Liver (tissue), 9 donors: ENCODE data around the gene FAM9B. TPM values are rescaled to one million over a fixed set of nuclear protein-coding genes. Genes with fewer than 3 reads are reported as not detected.

ENCODE experiments used
- DNase-seq: peaks from one replicate; pipeline ENCODE4 v3.0.0-alpha.2; 2017; ENCODE audit warnings: low spot score
- H3K27ac ChIP-seq, 2 donors: one replicate each; pipeline ENCODE4 v1.7.0; 2013; ENCODE audit warnings: inconsistent platforms in 2 of 2, low read length in 2 of 2, control low read depth in 1 of 2, low read depth in 1 of 2, mild to moderate bottlenecking in 1 of 2
- H3K27me3 ChIP-seq, 4 donors: one replicate each; pipeline versions ENCODE4 v1.6.1 to v1.7.0; 2013; ENCODE audit warnings: low read length in 3 of 4, inconsistent platforms in 1 of 4, mild to moderate bottlenecking in 1 of 4, moderate library complexity in 1 of 4; ENCODE audit not compliant: control insufficient read depth in 4 of 4, insufficient read depth in 4 of 4
- H3K36me3 ChIP-seq, 4 donors: one replicate each; pipeline versions ENCODE4 v1.6.1 to v1.7.0; 2013; ENCODE audit warnings: low read length in 3 of 4, mild to moderate bottlenecking in 3 of 4, low read depth in 1 of 4, moderate library complexity in 1 of 4; ENCODE audit not compliant: control insufficient read depth in 4 of 4, insufficient read depth in 3 of 4
- H3K4me1 ChIP-seq, 4 donors: one replicate each; pipeline versions ENCODE4 v1.6.1 to v1.7.0; 2013; ENCODE audit warnings: low read length in 3 of 4, mild to moderate bottlenecking in 3 of 4, moderate library complexity in 1 of 4; ENCODE audit not compliant: control insufficient read depth in 4 of 4, insufficient read depth in 4 of 4
- H3K4me3 ChIP-seq, 3 donors: one replicate each; pipeline versions ENCODE4 v1.6.1 to v1.7.0; 2013; ENCODE audit warnings: low read length in 3 of 3, control low read depth in 1 of 3, low read depth in 1 of 3, mild to moderate bottlenecking in 1 of 3
- H3K9ac ChIP-seq, 2 donors: one replicate each; pipeline ENCODE4 v1.7.0; 2013; ENCODE audit warnings: low read length in 2 of 2, mild to moderate bottlenecking in 2 of 2, moderate library complexity in 2 of 2, control low read depth in 1 of 2, low read depth in 1 of 2
- H3K9me3 ChIP-seq, 4 donors: one replicate each; pipeline versions ENCODE4 v1.6.1 to v1.7.0; 2013; ENCODE audit warnings: low read length in 3 of 4; ENCODE audit not compliant: control insufficient read depth in 4 of 4
- ATF3 ChIP-seq: IDR thresholded peaks from 2 replicates; pipeline ENCODE4 v1.6.1; 2016; ENCODE audit warnings: antibody characterized with exemption
- CTCF ChIP-seq: fragments of 150-350 bp; IDR thresholded peaks from 2 replicates; pipeline ENCODE4 v1.5.1; 2017; ENCODE audit warnings: improper control_type of control experiment, low read depth, low read length; ENCODE audit not compliant: missing input control
- FOXA1 ChIP-seq: IDR thresholded peaks from 2 replicates; pipeline ENCODE4 v1.6.1; 2016; ENCODE audit warnings: antibody characterized with exemption
- GABPA ChIP-seq, 2 donors: IDR thresholded peaks in 1 of 2; conservative IDR thresholded peaks in 1 of 2; 2 replicates each; pipeline ENCODE4 v1.6.1; 2016; ENCODE audit warnings: antibody characterized with exemption in 2 of 2, mild to moderate bottlenecking in 1 of 2, moderate library complexity in 1 of 2
- HNF4A ChIP-seq, 2 donors: conservative IDR thresholded peaks; 2 replicates each; pipeline ENCODE4 v1.6.1; 2016; ENCODE audit warnings: antibody characterized with exemption in 2 of 2, mild to moderate bottlenecking in 2 of 2
- HNF4G ChIP-seq: IDR thresholded peaks from 2 replicates; pipeline ENCODE4 v1.6.1; 2016; ENCODE audit warnings: antibody characterized with exemption
- JUND ChIP-seq, 2 donors: IDR thresholded peaks; 2 replicates each; pipeline ENCODE4 v1.6.1; 2016; ENCODE audit warnings: antibody characterized with exemption in 2 of 2
- NR2F2 ChIP-seq: IDR thresholded peaks from 2 replicates; pipeline ENCODE4 v1.6.1; 2016; ENCODE audit warnings: antibody characterized with exemption
- RAD21 ChIP-seq, 2 donors: IDR thresholded peaks; 2 replicates each; pipeline ENCODE4 v1.6.1; 2016; ENCODE audit warnings: antibody characterized with exemption in 2 of 2, mild to moderate bottlenecking in 2 of 2
- REST ChIP-seq: IDR thresholded peaks from 2 replicates; pipeline ENCODE4 v1.6.1; 2016; ENCODE audit warnings: antibody characterized with exemption, mild to moderate bottlenecking
- RXRA ChIP-seq, 2 donors: IDR thresholded peaks; 2 replicates each; pipeline ENCODE4 v1.6.1; 2017 to 2018; ENCODE audit warnings: antibody characterized with exemption in 2 of 2, mild to moderate bottlenecking in 1 of 2
- TAF1 ChIP-seq: conservative IDR thresholded peaks from 2 replicates; pipeline ENCODE4 v1.6.1; 2016; ENCODE audit warnings: antibody characterized with exemption, mild to moderate bottlenecking
- YY1 ChIP-seq: IDR thresholded peaks from 2 replicates; pipeline ENCODE4 v1.6.1; 2016; ENCODE audit warnings: antibody characterized with exemption, mild to moderate bottlenecking
- ZBTB33 ChIP-seq: IDR thresholded peaks from 2 replicates; pipeline ENCODE4 v1.6.1; 2016; ENCODE audit warnings: antibody characterized with exemption
- WGBS: extraction: QIAGEN DNeasy Blood & Tissue Kit; methylation state at CpG from one replicate; pipeline ENCODE4 v1.1.7; 2013; 5-methylcytosine and 5-hydroxymethylcytosine counted together
- polyA plus RNA-seq, 2 donors: library from polyadenylated mRNA; stranded (reverse) in 1 of 2; unstranded in 1 of 2; fragments of 200-250 nt in 1 of 2; fragments of >200 nt in 1 of 2; fragmentation: Nextera tagmentation in 1 of 2; extraction: Ambion mirVana in 1 of 2; gene quantifications; one replicate each; pipeline versions ENCODE4 v1.2.1 to v1.2.3, GENCODE V29; 2013 to 2015
- total RNA-seq, 2 donors: library from RNA; depleted of rRNA; stranded (reverse); fragments of >200 nt; gene quantifications; one replicate each; pipeline ENCODE4 v1.2.3, GENCODE V29; 2014
- donor health status: healthy.
- donor health status: healthy.
- donor health status: healthy.
- donor health status: healthy.
- donor health status: healthy.

Gene FAM9B
- total and polyA plus RNA-seq, 4 donors: 0.25 to 0.38 (median 0.38) TPM; not detected in 1

GRCh38 chrX:9081271-9081670 lies 47.3 kb upstream of the FAM9B start (continued):
- TF ChIP-seq REST: no peak
- TF ChIP-seq NR2F2: no peak
- no peak for TF ChIP-seq ATF3

GRCh38 chrX:9074326-9074725 lies 40.4 kb upstream of the FAM9B start:
- no peak overlapping the region for H3K9ac ChIP-seq
- H3K4me3 ChIP-seq: no peak overlapping the region
- no peak overlapping the region for H3K27ac ChIP-seq
- no peak for TF ChIP-seq HNF4G
- H3K4me1 ChIP-seq: no peaks in the 10 kb centered on the region
- WGBS: 73% methylated on average over 5 of the region's 5 CpGs
- no peaks in the 10 kb centered on the region for H3K36me3 ChIP-seq
- no peaks in the 10 kb centered on the region for H3K27me3 ChIP-seq
- no peaks in the 10 kb centered on the region for H3K9me3 ChIP-seq
- no peak for DNase-seq

- WGBS: 85% methylated on average over 5 of the region's 5 CpGs
- Histone ChIP-seq H3K9me3 (no peaks in the 10 kb centered on the region), H3K27ac (no peak overlapping the region), H3K9ac (no peak overlapping the region), H3K36me3 (no peaks in the 10 kb centered on the region), H3K27me3 (no peaks in the 10 kb centered on the region), H3K4me3 (no peak overlapping the region), H3K4me1 (no peaks in the 10 kb centered on the region)
- DNase-seq: no peak
- TF ChIP-seq GABPA (IDR thresholded peaks at IDR 0.05 in 1 of 2, conservative IDR thresholded peaks at IDR 0.05 in 1 of 2) (no peak), HNF4A (conservative IDR thresholded peaks at IDR 0.05) (no peak), REST (no peak), ZBTB33 (no peak), HNF4G (no peak), RXRA (IDR thresholded peaks at IDR 0.05) (no peak), CTCF (no peak), RAD21 (IDR thresholded peaks at IDR 0.05) (no peak), YY1 (no peak), JUND (IDR thresholded peaks at IDR 0.05) (no peak), TAF1 (no peak), NR2F2 (no peak), FOXA1 (no peak), ATF3 (no peak)
Measured at GRCh38 chrX:9072281-9072680, 38.4 kb upstream of the FAM9B start.
